ENCODE measurements around the gene KDM4E. TPM values are rescaled to one million over a fixed set of nuclear protein-coding genes. Genes with fewer than 3 reads are reported as not detected.

The KDM4E gene
- polyA plus RNA-seq (2011; rRNA removed) (not detected in 2 replicates), polyA minus RNA-seq (2011; rRNA and poly(A)+ RNA removed) (not detected in 2 replicates)

- ChIA-PET CTCF (no interaction called here), POLR2A (no interaction called here)
- no peak for DNase-seq (ENCODE audit: low read depth, low spot score)
- TF ChIP-seq CTCF (IDR thresholded peaks at IDR 0.05; ENCODE audit: low read depth, low read length) = no peak
- Histone ChIP-seq H3K27me3 (ENCODE audit: control insufficient read depth, insufficient read depth, low read length) (no peaks in the 10 kb centered on the region), H3K4me3 (ENCODE audit: low read depth, low read length) (no peak within 1 kb of the TSS), H3K27ac (ENCODE audit: low read depth, low read length) (no peak within 1 kb of the TSS), H3K9me3 (ENCODE audit: control insufficient read depth, insufficient read depth, low read length) (no peaks in the 10 kb centered on the region)
Measured at GRCh38 chr11:95024958-95025357, at the start of gene KDM4E. Gene KDM4E, plus strand, starts transcription at chr11:95025258. Its CDS starts 300 bp downstream, at chr11:95025558.

DNA sequence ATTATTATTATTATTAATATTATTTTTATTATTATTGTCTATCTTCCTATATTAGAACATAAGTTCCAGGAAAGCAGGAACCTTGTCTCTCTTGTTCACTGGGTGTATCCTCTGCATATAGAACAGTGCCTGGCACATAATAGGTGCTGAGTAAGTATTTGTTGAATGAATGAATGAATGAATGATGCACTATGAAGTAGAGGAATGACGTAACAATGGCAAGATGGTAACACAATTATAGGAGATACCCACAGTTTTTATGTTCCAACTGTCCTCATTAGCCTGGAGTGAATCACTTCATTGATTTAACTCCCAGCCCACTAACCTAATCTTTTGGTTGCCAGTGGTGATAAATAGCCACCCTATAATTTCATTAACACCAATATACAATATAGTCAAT is 49.5 kb upstream of the KDM4E start:
- ChIA-PET CTCF (interaction anchor here (0.6 to 1.9 kb wide), 5 partner anchors 91 to 789 kb away, joined by 3 to 7 read pairs (median 5); partner anchors contain the start of gene SRSF8), POLR2A (no interaction called here)
- no peak for DNase-seq (ENCODE audit: low read depth, low spot score)
- Histone ChIP-seq H3K27ac (ENCODE audit: low read depth, low read length) (no peak overlapping the region), H3K4me3 (ENCODE audit: low read depth, low read length) (no peak overlapping the region), H3K27me3 (ENCODE audit: control insufficient read depth, insufficient read depth, low read length) (no peaks in the 10 kb centered on the region), H3K9me3 (ENCODE audit: control insufficient read depth, insufficient read depth, low read length) (no peaks in the 10 kb centered on the region; the same call in 1 of the 2 replicates)
- TF ChIP-seq CTCF (IDR thresholded peaks at IDR 0.05; ENCODE audit: low read depth, low read length) = no peak

DNA sequence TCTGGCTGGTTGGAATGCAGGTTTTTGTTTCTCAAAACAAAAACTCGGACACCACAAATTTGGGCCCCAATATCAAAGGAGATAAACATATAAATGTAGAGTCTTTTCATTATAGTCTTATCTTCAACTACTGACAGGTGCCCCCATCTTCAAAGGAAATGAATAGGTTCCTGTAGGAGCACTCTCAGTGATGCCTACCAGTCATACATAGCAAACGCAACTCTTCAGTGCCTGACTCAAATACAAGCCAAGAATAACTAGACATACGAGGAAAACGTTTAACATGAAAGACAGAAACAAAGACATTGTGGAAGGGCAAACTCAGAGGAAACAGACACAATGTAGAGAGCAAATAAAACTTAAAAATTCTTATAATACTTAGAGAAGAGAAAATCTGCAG is 37.7 kb upstream of the KDM4E start:
- DNase-seq (ENCODE audit: low read depth, low spot score) = no peak
- H3K27me3 ChIP-seq (ENCODE audit: control insufficient read depth, insufficient read depth, low read length) = no peaks in the 10 kb centered on the region
- no peak overlapping the region for H3K27ac ChIP-seq (ENCODE audit: low read depth, low read length)
- H3K4me3 ChIP-seq (ENCODE audit: low read depth, low read length) = no peak overlapping the region
- no peaks in the 10 kb centered on the region for H3K9me3 ChIP-seq (ENCODE audit: control insufficient read depth, insufficient read depth, low read length)
- ChIA-PET CTCF (interaction anchor here (0.9 kb wide), 1 partner anchor 80 kb away, joined by 3 read pairs; no protein-coding TSS in a partner anchor), POLR2A (no interaction called here)
- TF ChIP-seq CTCF (IDR thresholded peaks at IDR 0.05; ENCODE audit: low read depth, low read length) = no peak

DNA sequence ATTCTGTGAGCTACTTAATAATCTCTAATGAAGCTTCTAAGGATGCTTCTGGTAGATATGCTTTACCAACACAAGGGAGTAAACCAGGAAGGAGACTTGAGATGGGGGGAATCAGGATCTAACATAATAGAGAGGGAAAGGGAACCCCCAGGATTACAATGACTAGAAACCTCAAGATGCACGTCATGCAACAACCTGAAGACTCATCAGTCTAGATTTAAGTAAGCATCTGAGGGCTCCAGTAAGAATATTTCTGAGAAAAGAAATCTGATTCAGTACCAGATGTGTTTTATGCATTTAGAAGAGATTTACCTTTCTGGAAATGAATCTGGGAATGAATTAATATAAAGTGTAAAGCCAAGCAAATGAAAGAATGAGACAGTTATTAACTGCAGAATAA is 36.3 kb upstream of the KDM4E start:
- H3K27me3 ChIP-seq (ENCODE audit: control insufficient read depth, insufficient read depth, low read length) = no peaks in the 10 kb centered on the region
- no peak for TF ChIP-seq CTCF (IDR thresholded peaks at IDR 0.05; ENCODE audit: low read depth, low read length)
- ChIA-PET CTCF (no interaction called here), POLR2A (interaction anchor here (0.9 kb wide), 1 partner anchor 78 kb away, joined by 4 read pairs; the partner anchor contains the start of gene SRSF8)
- DNase-seq (ENCODE audit: low read depth, low spot score) = no peak
- no peak overlapping the region for H3K27ac ChIP-seq (ENCODE audit: low read depth, low read length)
- no peak overlapping the region for H3K4me3 ChIP-seq (ENCODE audit: low read depth, low read length)
- H3K9me3 ChIP-seq (ENCODE audit: control insufficient read depth, insufficient read depth, low read length) = no peaks in the 10 kb centered on the region

DNA sequence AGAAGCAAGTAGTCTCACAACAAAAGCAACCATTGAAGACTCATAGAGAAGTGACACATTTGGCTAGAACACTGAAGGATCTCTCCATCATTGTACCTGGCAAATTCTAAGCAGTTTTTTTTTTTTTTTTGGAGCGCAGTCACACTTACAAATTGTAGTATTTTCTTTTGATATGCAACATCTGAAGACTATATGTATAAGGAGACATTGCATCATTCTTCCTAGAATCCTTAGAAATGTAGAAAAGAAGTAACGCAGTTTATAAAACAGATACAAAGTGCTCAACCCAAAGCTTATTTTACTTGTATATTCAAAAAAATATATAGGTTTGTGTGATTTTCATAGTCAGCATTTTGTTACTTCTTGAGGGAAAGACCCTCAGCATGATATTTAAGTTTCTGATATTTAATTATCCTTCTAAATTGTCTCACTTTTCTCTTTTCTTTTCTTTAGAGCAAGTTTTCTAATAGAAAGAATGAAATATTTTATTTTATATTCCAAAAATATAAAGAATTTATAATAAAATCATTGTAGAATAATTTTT is 31.6 kb upstream of the KDM4E start:
- TF ChIP-seq CTCF (IDR thresholded peaks at IDR 0.05; ENCODE audit: low read depth, low read length) = no peak
- Histone ChIP-seq H3K27me3 (ENCODE audit: control insufficient read depth, insufficient read depth, low read length) (no peaks in the 10 kb centered on the region), H3K9me3 (ENCODE audit: control insufficient read depth, insufficient read depth, low read length) (no peaks in the 10 kb centered on the region), H3K27ac (ENCODE audit: low read depth, low read length) (no peak overlapping the region), H3K4me3 (ENCODE audit: low read depth, low read length) (no peak overlapping the region)
- ChIA-PET CTCF (no interaction called here), POLR2A (no interaction called here)
- no peak for DNase-seq (ENCODE audit: low read depth, low spot score)
